Measurements from ENCODE around the gene IQCN.

IQCN gene

DNA sequence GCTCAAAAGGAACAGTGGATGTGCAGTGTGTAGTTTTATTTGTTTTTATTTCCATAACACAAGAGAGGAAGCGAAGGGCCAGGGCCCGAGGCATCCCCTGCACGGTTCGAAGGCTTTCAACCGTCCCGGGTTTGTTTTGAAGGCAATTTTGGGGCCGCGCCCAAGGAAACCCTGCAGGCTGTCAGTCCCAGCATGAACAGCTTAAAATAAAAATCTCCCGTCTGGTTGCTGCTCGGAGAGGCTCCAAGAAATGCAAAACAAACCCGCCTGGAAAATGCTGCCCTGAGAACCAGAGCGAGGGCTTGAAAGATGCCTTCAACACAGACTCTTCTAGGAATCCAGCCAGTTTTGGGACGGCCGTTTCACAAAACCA lies 32.6 kb upstream of the IQCN start:
- no peak for DNase-seq (ENCODE audit: low read depth in 2 of 2)

DNA sequence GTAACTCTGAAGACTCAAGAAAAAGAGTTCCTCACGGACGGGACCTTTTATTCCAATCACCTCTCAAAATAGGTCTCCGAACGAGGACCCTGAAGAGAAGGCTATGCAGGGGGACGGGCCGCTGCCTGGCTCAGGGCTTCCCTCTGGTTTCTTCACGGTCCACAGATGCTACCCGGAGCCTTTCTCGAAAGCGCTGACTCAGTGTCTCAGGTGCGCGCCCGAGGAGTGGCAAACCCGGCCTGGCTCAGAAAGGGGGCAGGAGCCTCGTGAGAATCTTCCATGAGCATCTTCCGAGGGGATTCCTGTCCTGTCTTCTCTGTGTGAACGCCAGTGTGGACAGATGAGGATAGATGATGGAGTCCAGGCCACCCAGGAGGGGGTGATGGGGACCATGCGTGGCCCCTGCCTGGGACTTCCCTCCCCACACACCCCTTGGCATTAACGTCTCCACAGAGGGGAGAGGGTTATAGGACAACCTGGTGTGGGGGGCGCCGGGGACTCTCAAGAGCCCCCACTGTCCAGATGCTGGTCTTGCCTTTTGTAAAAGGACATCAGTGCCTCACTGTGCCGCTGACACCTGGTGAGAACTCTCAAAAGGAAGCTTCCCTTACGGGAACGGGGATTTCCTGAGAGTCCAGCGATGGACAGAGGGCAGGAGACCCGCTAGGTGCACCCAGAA lies 32.1 kb upstream of the IQCN start:
- no peak for DNase-seq (ENCODE audit: low read depth in 2 of 2)

DNA sequence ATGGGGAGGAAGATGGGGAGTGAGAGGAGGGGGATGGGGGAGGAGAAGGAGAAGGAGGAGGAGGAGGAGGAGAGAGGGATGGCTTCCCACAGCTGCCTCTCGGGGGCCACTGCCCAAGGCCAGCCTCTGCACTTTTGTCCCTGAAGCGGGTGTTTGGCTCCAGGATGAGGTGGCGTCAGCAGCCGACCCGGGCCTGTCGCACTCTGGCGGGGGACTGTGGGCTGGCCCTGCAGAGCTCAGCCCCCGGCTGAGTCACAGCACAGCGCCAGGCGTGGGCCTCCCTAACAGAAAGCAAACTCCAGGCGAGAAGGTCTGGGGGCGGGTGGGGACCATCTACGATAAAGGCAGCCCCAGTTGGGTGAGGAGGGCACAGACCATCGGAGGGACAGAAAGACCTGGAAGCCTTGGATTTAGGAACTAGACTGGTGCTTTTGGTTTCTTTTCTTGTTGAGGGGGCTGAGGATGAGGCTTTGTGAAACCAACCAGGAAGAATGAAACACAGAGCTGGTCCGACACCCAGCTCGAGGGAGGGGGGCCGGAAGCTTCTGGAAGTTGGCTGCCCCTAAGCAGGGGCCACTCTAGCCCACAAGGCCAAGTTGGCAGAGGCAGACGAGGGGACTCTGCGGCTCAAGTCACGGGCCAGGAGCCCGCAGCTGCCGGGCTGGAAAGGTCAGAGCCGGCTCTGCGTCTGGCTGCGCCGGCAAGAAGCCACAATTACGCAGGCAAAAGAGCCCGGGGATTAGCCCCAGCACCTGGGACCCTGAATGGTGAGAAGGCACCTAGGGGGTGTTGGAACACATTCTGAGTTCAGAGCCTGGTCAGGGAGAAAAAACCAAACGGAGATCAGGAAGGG lies 30.4 kb upstream of the IQCN start:
- DNase-seq (ENCODE audit: low read depth in 2 of 2): peak; percentile 84 to 89

DNA sequence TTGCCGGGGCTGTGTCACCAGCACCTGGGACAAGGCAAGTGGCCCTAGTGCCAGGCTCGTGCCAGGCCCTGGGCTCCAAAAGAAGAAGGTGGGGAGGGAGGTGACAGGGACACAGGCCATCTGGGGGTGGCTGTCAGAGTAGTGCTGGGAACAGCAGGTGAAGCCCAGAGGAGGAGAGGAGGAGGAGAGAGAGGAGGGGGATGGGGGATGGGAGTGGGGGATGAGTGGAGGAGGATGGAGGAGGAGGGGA lies 29.9 kb upstream of the IQCN start:
- DNase-seq (ENCODE audit: low read depth in 2 of 2): no peak

GRCh38 chr19:18301718-18302111 lies 27.5 kb upstream of the IQCN start:
- DNase-seq (ENCODE audit: low read depth in 2 of 2): no peak

- DNase-seq (ENCODE audit: low read depth in 2 of 2): no peak
Measured at GRCh38 chr19:18300930-18301717, 26.9 kb upstream of the IQCN start.

GRCh38 chr19:18299654-18300053 lies 25.4 kb upstream of the IQCN start:
- no peak for DNase-seq (ENCODE audit: low read depth in 2 of 2)

DNA sequence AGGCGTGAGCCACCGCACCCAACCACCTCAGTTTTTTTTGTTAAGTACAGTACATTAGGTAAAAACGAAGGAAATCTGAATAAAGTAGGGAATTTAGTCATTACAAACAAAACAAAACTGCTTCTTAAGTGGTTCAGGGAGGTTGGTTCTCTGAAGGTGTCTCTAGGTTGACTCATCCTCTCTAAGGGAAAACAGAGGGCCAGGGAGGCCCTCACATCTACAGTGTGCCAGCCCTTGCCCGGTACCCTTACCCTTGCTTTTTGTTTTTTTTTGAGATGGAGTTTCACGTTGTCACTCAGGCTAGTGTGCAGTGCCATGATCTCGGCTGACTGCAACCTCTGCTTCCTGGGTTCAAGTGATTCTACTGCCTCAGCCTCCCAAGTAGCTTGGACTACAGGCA lies 24.3 kb upstream of the IQCN start:
- no peak for DNase-seq (ENCODE audit: low read depth in 2 of 2)

- DNase-seq (ENCODE audit: low read depth in 2 of 2): no peak
Measured at GRCh38 chr19:18297308-18297707, 23.1 kb upstream of the IQCN start.

- DNase-seq (ENCODE audit: low read depth in 2 of 2): no peak
Measured at GRCh38 chr19:18295034-18295451, 20.8 kb upstream of the IQCN start.

DNA sequence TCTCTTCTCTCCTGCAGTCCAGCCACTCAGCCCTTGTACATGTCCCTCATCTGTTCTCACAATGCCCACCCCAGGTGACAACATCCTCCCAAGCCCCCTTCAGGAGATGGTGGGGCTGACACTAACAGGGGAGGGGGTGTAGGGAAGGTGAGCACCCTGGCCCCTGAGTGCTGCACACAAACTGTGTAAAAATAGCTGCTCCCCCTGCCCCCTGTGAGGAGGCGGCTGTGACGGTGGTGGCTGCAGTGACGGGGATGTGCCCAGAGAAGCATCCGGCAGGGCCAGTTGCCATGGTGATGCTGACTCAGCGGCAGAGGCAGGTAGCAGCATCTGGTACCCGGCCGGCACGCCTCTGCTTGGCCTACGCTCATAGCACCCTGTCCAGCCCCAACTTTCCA lies 20.2 kb upstream of the IQCN start:
- DNase-seq (ENCODE audit: low read depth in 2 of 2): peak; percentile 91 to 93

- no peak for DNase-seq (ENCODE audit: low read depth in 2 of 2)
Measured at GRCh38 chr19:18293642-18294466, 19.6 kb upstream of the IQCN start.

GRCh38 chr19:18292810-18293641 lies 18.8 kb upstream of the IQCN start:
- no peak for DNase-seq (ENCODE audit: low read depth in 2 of 2)

GRCh38 chr19:18292462-18292809 lies 18.2 kb upstream of the IQCN start:
- no peak for DNase-seq (ENCODE audit: low read depth in 2 of 2)

DNA sequence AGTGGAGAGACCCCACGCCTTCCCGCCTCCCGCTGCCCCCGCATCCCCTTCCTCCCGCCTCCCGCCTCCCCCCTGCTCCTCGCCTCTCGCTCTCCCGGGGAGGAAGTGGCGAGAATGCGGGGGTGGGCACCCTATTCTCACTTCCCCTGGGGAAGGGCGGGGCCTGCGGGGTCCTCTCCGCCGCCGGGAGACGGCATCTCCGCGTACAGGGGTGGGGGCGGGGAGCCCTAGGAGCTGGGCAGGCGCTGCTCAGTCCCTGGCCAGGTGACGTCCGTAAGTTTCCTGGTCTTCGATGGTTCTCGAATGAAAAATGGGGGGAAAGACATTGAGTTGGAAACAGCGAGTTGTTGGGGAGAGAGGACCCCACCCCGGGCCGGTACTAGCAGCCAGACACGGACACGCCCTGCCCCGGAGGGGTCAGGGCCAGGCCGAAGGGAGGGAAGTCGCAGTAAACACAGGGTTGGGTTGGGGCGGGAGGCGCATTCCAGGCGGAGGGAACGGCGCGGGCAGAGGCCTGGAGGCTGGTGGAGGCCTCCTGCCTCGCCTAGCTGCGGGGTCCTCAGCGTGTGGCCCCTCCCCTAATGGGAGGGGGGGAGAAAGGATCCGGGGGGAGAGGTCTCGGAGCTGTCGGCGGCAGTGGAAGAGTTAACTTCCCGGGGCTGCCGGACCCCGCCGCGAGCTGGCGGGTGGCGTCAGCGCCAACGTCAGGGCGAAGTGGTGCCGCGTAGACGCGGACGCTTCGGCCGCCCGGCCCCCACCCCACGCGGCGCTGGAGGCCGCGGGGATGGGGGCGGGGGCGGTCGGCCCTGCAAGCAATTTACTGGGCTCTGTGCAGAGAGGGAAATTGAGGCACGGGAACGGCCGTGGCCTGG lies 17.6 kb upstream of the IQCN start:
- DNase-seq (ENCODE audit: low read depth in 2 of 2): peak; percentile 75 to 87

- no peak for DNase-seq (ENCODE audit: low read depth in 2 of 2)
Measured at GRCh38 chr19:18291019-18291524, 16.8 kb upstream of the IQCN start.

DNA sequence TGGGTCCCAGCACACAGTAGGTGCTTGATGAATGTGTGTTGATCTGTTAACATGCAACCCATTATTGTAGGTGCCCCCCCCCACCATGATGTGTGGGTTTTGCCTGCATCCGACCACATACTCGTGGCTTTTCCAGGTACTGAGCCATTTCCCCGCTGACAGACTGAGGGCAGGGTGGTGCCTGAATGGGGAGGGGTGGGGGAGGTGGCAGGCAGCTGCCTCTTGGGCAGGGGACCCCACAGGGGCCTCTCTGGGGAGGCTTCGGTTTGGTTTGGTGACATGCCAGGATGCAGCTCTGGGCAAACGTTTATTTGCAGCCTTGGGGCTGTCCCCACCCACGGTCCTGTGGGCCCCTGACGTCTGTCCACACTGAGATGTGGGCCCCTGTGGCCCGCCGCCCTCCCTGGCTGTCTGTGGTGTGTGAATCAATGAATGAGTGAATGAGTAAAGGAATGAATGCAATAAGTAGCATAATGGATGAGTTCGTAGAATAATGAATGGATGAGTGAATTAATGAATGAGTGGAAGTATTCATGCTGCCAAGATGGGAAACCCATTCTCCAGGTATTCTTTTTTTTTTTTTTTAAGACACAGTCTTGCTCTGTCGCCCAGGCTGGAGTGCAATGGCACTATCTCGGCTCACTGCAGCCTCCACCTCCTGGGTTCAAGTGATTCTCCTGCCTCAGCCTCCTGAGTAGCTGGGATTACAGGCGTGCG lies 16.2 kb upstream of the IQCN start:
- DNase-seq (ENCODE audit: low read depth in 2 of 2): peak; percentile 85 to 87

- DNase-seq (ENCODE audit: low read depth in 2 of 2): no peak
Measured at GRCh38 chr19:18289471-18290301, 15.4 kb upstream of the IQCN start.
